HG03045 (cell line): ENCODE measurements around the gene MPPED1.

Experiments used
- ATAC-seq: cut with Tn5 transposase; IDR thresholded peaks from one replicate; pipeline ENCODE4 v1.9.1; 2021; ENCODE audit warnings: mild to moderate bottlenecking, moderate library complexity; ENCODE audit not compliant: unreplicated experiment

Gene MPPED1

DNA sequence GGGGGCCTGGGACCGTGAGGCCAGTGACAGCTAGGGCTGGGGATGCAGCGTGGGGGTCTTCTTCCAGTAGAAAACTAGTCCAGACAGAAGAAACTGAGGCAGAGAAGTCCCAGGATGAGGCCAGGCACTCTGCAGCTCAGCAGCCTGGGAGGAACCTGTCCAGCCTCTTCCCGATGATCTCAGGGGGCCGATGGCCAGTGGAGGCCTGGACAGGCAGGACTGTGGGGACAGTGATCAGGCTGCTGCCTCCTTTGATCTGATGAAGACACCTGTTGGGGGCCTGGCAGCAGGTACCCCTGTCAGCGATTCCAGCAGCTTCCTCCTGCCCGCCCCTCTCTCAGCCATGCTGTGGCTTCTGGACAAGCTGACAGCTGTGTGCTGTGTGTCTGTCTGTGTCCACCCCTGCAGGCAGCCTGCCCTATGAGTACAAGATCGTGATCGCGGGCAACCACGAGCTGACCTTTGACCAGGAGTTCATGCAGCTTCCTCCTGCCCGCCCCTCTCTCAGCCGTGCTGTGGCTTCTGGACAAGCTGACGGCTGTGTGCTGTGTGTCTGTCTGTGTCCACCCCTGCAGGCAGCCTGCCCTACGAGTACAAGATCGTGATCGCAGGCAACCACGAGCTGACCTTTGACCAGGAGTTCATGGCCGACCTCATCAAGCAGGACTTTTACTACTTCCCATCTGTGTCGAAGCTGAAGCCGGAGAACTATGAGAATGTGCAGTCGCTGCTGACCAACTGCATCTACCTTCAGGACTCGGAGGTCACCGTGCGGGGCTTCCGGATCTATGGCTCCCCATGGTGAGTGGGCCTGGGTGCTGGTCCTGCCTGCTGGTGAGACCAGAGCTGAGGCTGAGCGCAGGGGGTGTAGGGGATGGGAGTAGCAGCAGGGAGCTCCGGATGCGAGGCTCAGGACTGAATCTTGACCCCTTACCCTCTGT lies 62.6 kb downstream of the MPPED1 start:
- no peak for ATAC-seq

DNA sequence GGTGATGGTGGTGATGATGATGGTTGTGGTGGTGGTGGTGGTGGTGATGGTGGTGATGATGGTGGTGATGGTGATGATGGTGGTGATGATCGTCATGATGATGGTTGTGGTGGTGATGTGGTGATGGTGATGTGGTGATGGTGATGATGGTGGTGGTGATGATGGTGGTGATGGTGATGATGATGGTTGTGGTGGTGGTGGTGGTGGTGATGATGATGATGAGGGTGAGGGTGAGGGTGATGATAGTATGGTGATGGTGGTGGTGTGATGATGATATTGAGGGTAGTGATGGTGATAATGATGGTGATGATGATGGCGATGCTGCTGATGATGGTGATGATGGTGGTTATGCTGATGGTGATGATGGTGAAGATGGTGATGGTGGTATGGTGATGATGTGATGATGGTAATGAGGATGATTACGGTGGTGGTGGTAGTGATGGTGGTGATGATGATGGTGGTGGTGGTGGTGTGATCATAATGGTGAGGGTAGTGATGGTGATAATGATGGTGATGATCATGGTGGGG lies 63.8 kb downstream of the MPPED1 start:
- ATAC-seq: no peak

DNA sequence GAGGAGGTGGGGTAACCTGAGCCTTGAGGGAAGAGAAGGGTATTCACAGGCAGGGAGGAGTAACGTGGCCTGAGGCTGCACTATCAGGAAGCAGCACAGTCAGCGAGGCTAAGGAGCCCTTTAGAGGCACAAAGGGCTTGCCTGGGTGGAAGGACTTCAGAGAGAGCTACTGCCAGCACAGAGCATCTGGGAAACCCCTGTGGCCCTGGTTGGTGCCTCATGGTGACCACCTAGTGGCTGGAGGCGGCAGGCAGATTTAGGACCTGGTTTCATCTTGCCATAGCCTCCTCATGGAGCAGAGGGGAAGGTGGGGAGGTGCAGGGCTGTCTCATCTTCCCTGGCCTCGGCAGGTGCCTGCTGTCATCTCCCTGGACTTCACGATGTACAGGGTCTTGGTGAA lies 64.5 kb downstream of the MPPED1 start:
- no peak for ATAC-seq

DNA sequence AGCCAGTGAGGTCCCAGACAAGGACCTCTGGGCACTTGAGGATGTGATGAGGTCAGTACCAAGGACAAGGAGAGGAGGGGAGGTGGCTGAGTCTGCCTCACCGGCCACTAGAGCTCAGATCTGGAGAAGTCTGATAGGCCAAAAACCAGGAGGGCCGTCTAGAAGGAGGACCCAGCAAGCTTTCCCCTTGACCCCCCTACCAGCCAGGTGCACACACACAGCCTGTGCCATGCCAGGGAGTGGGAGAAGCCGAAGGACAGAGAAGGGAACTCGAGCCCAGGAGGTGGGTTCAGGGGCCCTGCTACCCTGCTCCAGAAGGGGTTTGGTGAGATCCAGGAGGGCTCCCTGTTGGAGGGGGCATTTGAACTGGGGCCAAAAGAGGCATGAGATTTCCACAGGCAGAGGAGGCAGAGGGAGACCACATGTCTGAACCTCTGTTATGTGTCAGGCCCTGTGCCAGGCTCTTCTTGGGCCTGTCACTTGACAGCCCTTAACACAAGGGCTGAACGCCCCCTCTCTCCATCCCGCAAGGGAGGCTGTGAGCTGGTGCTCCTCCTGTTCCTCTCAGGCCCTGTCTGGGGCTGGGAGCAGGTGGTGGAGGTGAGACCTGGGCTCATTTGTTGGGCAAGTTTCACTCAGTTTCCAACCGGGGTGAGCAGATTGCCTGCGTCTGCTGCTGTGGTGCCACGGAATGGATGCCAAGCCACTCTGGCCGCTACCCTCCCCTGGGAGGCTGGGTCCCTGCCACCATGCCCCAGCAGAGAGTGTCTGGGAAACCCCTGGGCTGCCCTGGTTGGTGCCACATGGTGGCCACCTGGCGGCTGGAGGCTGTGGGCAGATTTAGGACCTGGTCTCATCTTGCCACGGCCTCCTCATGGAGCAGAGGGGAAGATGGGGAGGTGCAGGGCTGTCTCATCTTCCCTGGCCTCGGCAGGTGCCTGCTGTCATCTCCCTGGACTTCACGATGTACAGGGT lies 65.2 kb downstream of the MPPED1 start:
- no peak for ATAC-seq

DNA sequence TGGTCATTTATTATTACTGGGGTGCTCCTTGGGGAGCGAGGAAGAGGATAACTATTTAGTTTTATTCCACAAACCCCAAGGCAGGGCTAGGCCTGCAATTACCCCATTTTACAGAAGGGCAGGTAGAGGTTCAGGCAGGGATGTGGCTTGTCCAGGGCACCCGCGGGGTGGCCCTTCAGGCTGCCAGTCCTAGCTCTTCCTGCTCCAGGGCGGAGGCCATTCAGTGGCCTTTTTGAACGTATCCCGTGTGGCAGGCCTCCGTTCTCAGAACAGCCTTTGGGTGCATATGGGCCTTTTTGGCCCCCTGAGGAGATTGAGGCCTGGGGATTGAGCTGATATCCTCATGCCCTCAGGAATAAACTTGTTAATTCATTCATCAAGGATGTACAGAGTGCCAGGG lies 66.2 kb downstream of the MPPED1 start:
- ATAC-seq: no peak

DNA sequence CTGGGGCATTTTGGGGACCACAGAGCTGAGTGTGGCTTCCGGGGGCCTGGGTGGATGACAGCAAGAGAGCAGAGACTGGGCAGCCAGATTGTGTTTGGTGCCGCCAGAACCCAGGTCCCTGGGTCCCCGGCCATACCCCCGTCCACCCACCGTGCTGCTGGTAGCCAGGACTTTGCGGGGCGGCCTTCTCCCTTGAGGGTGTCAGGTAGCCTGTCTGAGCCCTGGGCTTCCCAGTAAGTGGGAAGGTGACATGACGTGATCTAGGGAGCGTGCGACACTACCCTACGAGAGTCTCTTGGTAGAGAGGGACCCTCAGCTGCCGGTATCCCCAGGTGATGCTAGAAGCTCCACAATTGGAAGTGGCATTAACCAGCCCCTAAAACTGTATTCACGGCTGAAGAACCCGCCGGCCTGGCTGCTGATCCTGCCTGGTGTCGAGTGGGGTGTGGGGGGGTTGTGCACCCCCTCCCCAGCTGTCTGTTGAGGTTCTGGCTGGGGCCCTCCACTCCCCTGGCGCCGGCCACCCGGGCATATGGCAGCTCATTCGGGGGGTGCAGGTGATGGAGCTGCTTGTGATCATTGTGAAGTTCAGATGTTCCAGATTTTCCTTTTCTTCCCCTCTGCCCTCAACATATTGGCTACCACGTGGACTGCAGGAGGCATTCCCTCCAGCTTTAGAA lies 66.9 kb downstream of the MPPED1 start:
- no peak for ATAC-seq

DNA sequence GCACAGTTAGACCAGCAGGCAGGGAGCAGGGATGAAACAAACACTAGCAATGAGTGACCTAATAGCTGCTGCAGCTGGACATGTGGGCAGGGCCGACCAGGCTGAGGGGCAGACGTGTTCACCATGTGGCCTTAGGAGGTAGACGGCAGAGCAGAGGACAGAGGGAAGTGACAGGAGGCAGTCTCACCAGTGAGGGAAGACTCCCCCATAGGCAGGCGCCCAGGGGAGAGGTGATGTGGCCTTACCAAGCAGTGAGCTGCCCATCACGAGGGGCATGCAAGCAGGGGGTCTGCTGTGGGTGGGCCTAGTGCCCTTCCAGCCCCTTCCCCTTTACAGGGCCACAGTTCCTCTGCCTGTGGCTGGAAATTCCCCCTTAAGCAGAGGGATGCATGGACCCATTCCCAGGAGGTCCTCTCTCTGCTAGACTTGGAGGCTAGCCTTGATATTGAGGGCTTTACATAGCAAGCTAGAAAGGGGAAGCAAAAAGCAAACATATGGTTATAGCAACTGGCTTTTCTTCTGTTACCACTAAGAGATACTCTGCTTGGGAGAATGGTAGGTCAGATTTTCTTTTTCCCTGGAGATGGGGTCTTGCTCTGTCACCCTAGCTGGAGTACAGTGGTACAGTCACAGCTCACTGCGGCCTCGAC lies 67.6 kb downstream of the MPPED1 start:
- ATAC-seq: no peak

DNA sequence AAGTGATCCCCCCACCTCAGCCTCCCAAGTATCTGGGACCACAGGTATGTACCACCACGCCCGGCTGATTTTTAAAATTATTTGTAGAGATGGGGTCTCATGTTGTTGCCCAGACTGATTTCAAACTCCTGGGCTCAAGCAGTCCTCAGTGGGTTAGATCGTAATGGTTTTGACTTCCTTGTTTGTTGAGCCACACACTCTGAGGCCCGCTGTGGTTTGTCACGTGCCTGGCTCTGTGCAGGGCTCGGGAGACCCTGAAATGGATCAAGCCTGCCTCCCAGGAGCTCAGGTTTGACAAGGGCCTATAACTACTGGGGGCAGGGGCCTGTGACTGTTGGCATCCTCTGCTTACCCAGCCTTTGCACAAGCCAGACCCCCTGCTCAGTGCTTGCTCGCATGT lies 68.1 kb downstream of the MPPED1 start:
- no peak for ATAC-seq

DNA sequence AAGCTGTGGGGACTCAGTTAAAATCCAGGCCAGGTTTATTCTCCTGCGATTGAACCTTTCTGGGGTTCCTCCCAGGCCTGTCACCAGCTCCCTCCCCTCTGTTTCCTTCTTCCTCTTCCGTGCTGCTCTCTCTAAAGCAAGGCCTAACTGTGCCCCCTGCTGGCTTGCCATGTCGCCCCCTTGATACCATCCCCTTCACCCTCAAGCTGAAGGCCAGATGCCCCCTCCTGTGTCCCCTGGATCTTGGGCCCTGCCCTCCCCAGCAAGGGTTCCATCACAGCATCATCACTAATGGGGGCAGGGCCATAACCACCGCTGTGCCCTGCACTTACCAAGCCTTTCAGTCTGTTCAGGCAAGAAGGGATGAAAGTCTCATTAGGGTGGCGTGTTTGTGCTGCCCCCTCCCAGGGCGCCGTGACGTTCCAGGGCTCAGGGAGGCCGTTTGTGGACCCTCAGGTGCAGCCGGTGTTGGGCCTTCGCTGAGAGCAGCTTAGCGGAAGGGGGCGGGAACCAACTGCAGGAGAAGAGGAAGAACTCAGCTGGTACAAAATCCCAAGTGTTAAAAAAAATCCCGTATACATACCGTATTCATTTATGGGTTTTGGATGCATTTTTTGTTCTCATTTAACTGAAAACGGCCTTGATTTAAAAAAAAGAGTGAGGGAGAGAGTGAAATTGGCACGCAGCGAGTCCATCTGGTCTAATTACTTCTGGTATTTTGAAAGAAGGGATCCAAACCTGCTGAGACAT lies 69.9 kb downstream of the MPPED1 start:
- ATAC-seq: no peak

DNA sequence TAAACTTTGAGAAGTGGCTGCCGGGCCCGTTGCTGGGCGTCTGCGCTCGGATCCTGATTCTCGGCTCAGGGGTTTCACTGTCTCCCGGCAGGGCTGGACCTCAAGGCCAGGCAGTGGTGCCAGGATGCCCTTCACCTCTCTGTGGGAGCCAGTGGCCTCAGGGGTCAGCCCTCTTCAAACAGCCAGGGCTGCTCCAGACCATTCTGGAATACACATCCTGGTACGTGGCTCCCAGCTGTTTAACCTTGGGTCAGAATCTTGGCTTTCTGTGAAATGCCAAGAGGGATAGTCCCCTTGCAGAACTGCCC lies 70.5 kb downstream of the MPPED1 start:
- no peak for ATAC-seq

DNA sequence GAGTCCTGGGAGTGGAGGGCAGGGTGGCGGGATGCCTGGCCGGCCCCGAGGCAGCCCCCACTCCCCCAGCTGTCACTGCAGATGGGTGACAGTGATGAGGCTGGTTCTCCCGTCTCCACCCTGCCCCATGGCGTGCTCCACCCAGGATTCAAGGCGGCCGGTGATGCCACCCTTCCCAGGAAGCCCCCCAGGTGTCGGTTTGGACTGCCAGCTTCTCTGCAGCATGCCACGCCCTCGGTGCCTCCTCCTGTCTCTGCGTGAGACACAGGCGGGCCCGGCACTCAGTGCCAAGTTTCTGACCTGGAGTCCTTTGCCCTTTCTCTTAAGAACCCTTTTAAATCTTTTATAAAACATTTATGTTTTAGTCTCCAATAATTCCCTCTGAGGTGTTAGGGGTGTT lies 71.5 kb downstream of the MPPED1 start:
- no peak for ATAC-seq

DNA sequence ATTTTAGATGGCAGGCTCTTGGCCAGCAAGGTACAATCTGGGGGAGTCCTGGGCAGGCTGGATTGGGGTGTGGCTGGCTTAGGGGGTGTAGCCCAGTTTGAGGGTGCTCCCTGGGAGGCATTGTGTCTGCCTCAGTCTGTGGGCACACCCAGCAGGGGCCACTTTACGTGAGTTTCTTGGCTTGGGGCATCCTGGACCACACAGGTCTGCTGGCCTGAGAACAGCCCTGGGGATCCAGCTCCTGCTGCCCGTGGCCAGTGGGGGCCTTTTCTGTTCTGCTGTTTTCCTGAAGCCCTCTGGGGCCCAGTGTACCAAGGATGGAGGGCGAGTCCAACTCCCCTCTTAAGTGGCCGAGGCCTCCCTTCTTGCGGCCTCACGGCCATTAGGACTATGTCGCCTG lies 71.9 kb downstream of the MPPED1 start:
- ATAC-seq: no peak

DNA sequence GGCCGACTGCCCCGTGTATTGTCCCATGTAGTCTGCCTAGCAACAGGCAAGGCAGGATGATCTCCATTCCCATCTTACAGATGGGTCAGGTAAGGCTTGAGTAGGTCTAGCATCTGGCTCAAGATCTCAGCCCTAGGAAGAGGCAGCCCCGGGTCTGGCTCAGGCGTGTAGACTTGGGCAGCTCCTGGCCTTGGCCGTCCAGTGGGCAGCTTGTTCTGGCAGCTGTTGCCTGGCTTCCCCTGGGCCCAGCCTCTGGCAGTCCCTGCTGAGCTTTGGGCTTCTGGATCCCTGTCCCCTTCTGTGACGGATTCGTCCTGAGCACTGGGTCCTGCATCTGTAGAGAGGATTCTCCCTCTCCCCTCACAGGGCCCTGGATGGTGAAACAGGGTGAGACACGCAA lies 72.4 kb downstream of the MPPED1 start:
- no peak for ATAC-seq

DNA sequence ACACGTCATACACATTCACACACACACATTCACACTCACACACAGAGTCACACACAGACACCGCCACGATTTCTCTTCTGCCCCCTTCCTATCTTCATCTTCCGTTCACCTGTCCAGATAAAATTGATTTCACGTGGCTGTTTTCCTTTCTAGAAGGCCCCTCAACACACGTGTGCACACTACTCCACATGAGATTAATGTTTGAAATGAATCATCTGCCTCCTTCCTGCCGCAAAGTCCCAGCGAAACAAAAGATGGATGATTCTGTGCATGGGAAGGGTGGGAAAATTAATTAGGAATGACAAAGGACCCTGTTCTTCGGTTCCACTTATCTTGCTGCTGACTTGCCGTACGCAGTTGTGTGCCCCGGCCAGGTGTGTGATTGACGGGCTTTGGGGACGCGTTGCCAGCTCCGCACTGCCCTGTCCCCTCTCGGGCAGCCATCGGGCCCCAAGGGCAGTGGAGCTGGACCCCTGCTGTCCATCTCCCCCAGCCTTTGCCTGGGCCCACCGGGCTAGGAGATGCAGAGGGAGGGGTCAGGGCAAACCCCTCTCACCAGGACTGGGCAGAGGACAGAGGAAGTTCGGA lies 73.8 kb downstream of the MPPED1 start:
- ATAC-seq: no peak

DNA sequence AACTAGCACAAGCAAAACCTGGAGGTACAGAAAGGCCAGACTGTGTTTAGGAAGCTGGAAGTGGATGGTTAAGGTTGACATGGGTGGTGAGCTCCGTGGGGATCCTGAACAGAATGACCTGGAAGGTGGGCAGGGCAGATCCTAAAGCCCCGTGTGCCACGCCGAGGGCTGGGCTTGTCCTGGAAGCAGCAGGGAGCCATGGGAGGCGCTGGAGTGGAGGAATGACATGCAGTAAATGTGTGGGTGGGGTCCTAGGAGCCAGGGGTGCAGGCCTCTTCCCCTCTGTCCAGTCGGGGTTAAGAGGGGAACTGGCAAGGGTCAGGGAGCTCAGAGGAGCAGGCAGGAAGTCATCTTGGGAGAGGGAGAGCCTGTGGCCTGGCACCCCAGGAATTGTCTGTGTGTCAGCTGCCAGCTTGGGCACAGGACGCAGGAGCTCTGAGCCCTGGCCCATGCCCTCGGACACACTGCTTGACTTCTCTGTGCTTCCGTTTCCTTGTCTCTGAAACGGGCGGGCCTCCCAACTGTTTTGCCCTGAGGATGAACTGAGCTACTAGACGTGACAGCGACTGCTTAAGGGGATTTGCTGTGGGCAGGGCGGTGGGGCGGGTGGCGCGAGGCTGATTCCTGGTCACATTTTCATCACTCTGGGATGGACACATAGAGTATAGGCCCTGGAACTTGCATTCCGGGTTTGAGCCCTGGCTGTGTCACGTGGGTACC lies 75.7 kb downstream of the MPPED1 start:
- no peak for ATAC-seq

DNA sequence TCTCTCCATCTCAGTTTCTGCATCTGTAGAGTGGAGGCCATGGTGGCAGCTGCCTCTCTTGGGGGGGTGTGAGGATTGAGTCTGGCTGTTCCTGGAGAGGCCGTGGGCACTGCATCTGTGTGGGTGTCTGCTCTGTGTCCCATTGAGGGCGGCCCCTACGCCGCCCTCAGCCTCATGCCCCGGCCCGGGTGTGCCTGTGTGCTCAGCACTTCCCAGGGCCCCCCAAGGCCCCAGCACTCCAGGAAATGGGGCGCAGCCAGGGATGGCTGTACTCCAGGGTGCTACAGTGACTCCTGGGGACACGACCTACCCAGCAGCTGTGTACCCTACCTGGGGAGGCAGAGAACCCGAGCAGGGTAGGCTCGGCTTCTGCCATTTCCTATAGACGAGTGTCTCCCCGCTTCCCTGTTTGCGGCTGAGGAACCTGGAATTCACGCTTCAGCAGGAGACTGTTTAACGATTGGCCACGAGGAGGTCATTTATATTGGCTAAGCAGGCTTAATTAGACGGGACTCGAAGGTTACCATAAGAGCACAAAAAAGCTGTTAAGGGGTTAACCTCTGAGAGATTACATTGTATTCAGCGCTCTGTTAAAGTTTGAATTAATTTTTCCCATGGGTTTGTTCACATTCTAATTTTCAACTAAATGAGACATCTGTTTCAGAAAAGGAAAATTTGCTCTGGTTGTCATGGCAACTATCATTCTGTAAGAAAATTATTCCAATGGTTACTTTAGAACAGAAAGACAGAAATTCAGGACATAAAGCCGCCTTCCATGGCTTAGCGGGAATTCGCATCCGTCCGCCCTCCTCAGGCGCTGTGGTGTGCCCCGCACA lies 76.4 kb downstream of the MPPED1 start:
- no peak for ATAC-seq

DNA sequence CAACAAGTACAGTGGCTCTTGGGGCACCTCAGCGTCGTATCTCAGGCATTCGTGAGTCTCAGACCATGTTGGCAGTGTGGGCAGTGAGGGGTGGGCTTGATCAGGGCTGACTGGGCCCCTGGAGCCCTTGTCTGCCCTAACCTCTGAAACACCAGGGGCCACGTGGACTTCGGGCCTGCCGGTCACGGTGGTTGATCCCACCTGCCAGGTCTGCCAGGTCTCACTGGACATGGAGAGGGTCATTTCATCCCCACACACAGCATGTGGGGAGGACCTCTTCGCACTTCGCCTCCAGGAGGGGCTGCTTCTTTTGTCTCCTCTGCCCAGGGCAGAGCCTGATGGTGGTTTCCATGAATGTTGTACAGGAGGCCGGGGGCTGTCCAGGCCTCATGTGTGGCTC lies 77.1 kb downstream of the MPPED1 start:
- ATAC-seq: no peak

DNA sequence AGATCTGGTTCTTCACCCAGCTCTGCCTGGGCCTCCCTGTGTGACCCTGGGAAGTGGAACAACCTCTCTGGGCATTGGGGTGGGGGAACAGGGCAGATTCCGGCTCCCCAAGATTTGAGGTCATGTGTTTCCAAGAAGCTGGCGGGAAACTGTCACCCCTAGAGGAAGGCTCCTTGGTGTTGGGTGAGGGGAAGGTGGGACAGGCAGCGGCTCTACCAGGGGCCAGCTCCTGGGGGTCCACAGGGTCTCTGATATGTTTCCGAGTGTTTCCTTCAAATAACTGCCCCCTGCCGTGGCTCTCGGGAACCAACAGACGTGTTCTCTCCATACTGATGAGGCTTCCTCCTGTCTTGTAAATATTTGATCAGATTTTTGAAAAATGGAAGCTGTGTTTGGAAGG lies 78.5 kb downstream of the MPPED1 start:
- ATAC-seq: no peak
